ENCODE data around the gene IFT80. TPM values are rescaled to one million over a fixed set of nuclear protein-coding genes. Genes with fewer than 3 reads are reported as not detected.
A peak's percentile ranks its signal among the peaks of the same experiment; 100 is the strongest.

IFT80 gene
- total and polyA plus RNA-seq, 7 experiments from 2014 or later: 6.3 to 36.2 (median 21.5) TPM

- H3K4me3 ChIP-seq (ENCODE audit: low read length): no peak overlapping the region
- Mint-ChIP-seq H3K27me3 (no peaks in the 10 kb centered on the region), H3K9me3 (no peaks in the 10 kb centered on the region), H3K4me3 (no peak overlapping the region), H3K4me1 (peaks cover 2 to 54% (median 9%) of the 10 kb centered on the region in 7 donors), H3K27ac (peak overlapping the region in 1 of 9 donors; percentile 64), H3K36me3 (peaks cover 4 to 31% (median 13%) of the 10 kb centered on the region in 5 donors)
- ChIA-PET CTCF (no interaction called here), POLR2A (interaction anchor here (1.0 kb wide), 1 partner anchor 31 kb away, joined by 3 read pairs; no protein-coding TSS in a partner anchor)
- no peak overlapping the region for H3K27ac ChIP-seq (ENCODE audit: low read depth, low read length)
- H3K36me3 ChIP-seq (ENCODE audit: control insufficient read depth in 2 of 3, insufficient read depth in 3 of 3, low read length in 3 of 3): peaks cover 3 to 28% (median 4%) of the 10 kb centered on the region in 3 experiments
- H3K9me3 ChIP-seq (ENCODE audit: control insufficient read depth in 2 of 3, low read length in 3 of 3): no peaks in the 10 kb centered on the region
- no peaks in the 10 kb centered on the region for H3K4me1 ChIP-seq (ENCODE audit: control insufficient read depth in 2 of 2, insufficient read depth in 2 of 2, low read length in 2 of 2)
- no peak for DNase-seq
- no peak for ATAC-seq
- no peaks in the 10 kb centered on the region for H3K27me3 ChIP-seq (ENCODE audit: control insufficient read depth in 2 of 2, insufficient read depth in 2 of 2, low read length in 2 of 2)
- intact Hi-C loops (cut with micrococcal nuclease): loop anchor here in 1 of 2 donors (2.0 kb wide), 1 partner anchor 13 kb away; no protein-coding TSS in a partner anchor
Measured at GRCh38 chr3:160417311-160417710, 18.3 kb upstream of the IFT80 start.

- H3K36me3 Mint-ChIP-seq: peaks cover 3 to 19% (median 13%) of the 10 kb centered on the region in 5 donors
- peak overlapping the region in 1 of 9 donors; percentile 33 for H3K27ac Mint-ChIP-seq
- peaks cover 3 to 18% (median 4%) of the 10 kb centered on the region in 3 experiments for H3K36me3 ChIP-seq (ENCODE audit: control insufficient read depth in 2 of 3, insufficient read depth in 3 of 3, low read length in 3 of 3)
Measured at GRCh38 chr3:160413613-160414248, 14.7 kb upstream of the IFT80 start.

GRCh38 chr3:160412477-160412876 is 13.5 kb upstream of the IFT80 start:
- Histone ChIP-seq H3K4me3 (ENCODE audit: low read length) (no peak overlapping the region), H3K36me3 (ENCODE audit: control insufficient read depth in 2 of 3, insufficient read depth in 3 of 3, low read length in 3 of 3) (peaks cover 2 to 13% (median 3%) of the 10 kb centered on the region in 3 experiments), H3K27ac (ENCODE audit: low read depth, low read length) (no peak overlapping the region), H3K4me1 (ENCODE audit: control insufficient read depth in 2 of 2, insufficient read depth in 2 of 2, low read length in 2 of 2) (no peaks in the 10 kb centered on the region), H3K9me3 (ENCODE audit: control insufficient read depth in 2 of 3, low read length in 3 of 3) (no peaks in the 10 kb centered on the region), H3K27me3 (ENCODE audit: control insufficient read depth in 2 of 2, insufficient read depth in 2 of 2, low read length in 2 of 2) (no peaks in the 10 kb centered on the region)
- Mint-ChIP-seq H3K27ac (peak overlapping the region in 1 of 9 donors; percentile 42), H3K9me3 (no peaks in the 10 kb centered on the region), H3K4me1 (peaks cover 2 to 50% (median 12%) of the 10 kb centered on the region in 7 donors), H3K4me3 (no peak overlapping the region), H3K27me3 (no peaks in the 10 kb centered on the region), H3K36me3 (peaks cover 6 to 18% (median 13%) of the 10 kb centered on the region in 5 donors)
- DNase-seq (no peak), ATAC-seq (no peak)
- POLR2A ChIA-PET: interaction anchor here (1.3 kb wide), 1 partner anchor 13 kb away, joined by 3 read pairs; the partner anchor contains the start of gene SMC4
- CTCF ChIA-PET: interaction anchor here (0.7 to 2.4 kb wide), 6 partner anchors 110 to 584 kb away, joined by 3 to 9 read pairs (median 3); partner anchors contain the start of gene IL12A
- intact Hi-C loops (cut with micrococcal nuclease): loop anchor here (2.0 to 5.0 kb wide), 5 partner anchors 70 to 424 kb away; partner anchors contain the start of genes C3orf80 (in 1 of the 2) and IL12A (in 1 of the 2)

More at GRCh38 chr3:160413613-160414248, 14.7 kb upstream of the IFT80 start:
- intact Hi-C loops (cut with micrococcal nuclease): loop anchor here (1.0 to 5.0 kb wide), 12 partner anchors 8 to 1568 kb away; partner anchors contain the start of genes IL12A (in 2 of the 2), C3orf80 (in 1 of the 2), IFT80 (in 1 of the 2) and SMC4 (in 1 of the 2)
- POLR2A ChIA-PET: interaction anchor here (0.6 to 1.3 kb wide), 3 partner anchors 14 to 161 kb away, joined by 3 to 4 read pairs (median 3); partner anchors contain the start of gene SMC4
- CTCF ChIA-PET: interaction anchor here (0.6 to 2.4 kb wide), 14 partner anchors 19 to 427 kb away, joined by 3 to 10 read pairs (median 4); partner anchors contain the start of genes IL12A and TRIM59
- no peaks in the 10 kb centered on the region for H3K9me3 ChIP-seq (ENCODE audit: control insufficient read depth in 2 of 3, low read length in 3 of 3)
- peak; percentile 41 to 75 (median 60) for DNase-seq
- H3K4me1 ChIP-seq (ENCODE audit: control insufficient read depth in 2 of 2, insufficient read depth in 2 of 2, low read length in 2 of 2): no peaks in the 10 kb centered on the region
- H3K27ac ChIP-seq (ENCODE audit: low read depth, low read length): no peak overlapping the region
- H3K27me3 ChIP-seq (ENCODE audit: control insufficient read depth in 2 of 2, insufficient read depth in 2 of 2, low read length in 2 of 2): no peaks in the 10 kb centered on the region
- ATAC-seq: peak; percentile 94
- H3K4me3 ChIP-seq (ENCODE audit: low read length): no peak overlapping the region
- H3K9me3 Mint-ChIP-seq: no peaks in the 10 kb centered on the region
- H3K27me3 Mint-ChIP-seq: no peaks in the 10 kb centered on the region
- peaks cover 2 to 48% (median 9%) of the 10 kb centered on the region in 7 donors for H3K4me1 Mint-ChIP-seq
- no peak overlapping the region for H3K4me3 Mint-ChIP-seq

GRCh38 chr3:160409812-160410610 is 11.0 kb upstream of the IFT80 start:
- ChIA-PET CTCF (interaction anchor here (1.1 kb wide), 1 partner anchor 45 kb away, joined by 3 read pairs; no protein-coding TSS in a partner anchor), POLR2A (interaction anchor here (0.6 kb wide), 1 partner anchor 505 kb away, joined by 10 read pairs; no protein-coding TSS in a partner anchor)
- H3K36me3 Mint-ChIP-seq: peaks cover 0 to 11% (median 4%) of the 10 kb centered on the region in 5 donors
- DNase-seq (no peak), ATAC-seq (no peak)
- H3K4me3 Mint-ChIP-seq: no peak overlapping the region
- Histone ChIP-seq H3K27me3 (ENCODE audit: control insufficient read depth in 2 of 2, insufficient read depth in 2 of 2, low read length in 2 of 2) (no peaks in the 10 kb centered on the region), H3K4me3 (ENCODE audit: low read length) (no peak overlapping the region), H3K9me3 (ENCODE audit: control insufficient read depth in 2 of 3, low read length in 3 of 3) (no peaks in the 10 kb centered on the region), H3K4me1 (ENCODE audit: control insufficient read depth in 2 of 2, insufficient read depth in 2 of 2, low read length in 2 of 2) (no peaks in the 10 kb centered on the region), H3K27ac (ENCODE audit: low read depth, low read length) (no peak overlapping the region), H3K36me3 (ENCODE audit: control insufficient read depth in 2 of 3, insufficient read depth in 3 of 3, low read length in 3 of 3) (peaks cover 0 to 1% (median 0%) of the 10 kb centered on the region in 3 experiments)
- peaks cover 0 to 1% (median 0%) of the 10 kb centered on the region in 11 donors for H3K9me3 Mint-ChIP-seq
- no peaks in the 10 kb centered on the region for H3K27me3 Mint-ChIP-seq
- peak overlapping the region in 1 of 9 donors; percentile 22 for H3K27ac Mint-ChIP-seq
- intact Hi-C loops (cut with micrococcal nuclease): loop anchor here in 1 of 2 donors (5.0 kb wide), 2 partner anchors 77 to 183 kb away; partner anchors contain the start of gene C3orf80
- H3K4me1 Mint-ChIP-seq: peaks cover 0 to 47% (median 0%) of the 10 kb centered on the region in 7 donors

GRCh38 chr3:160403796-160404470 is 4.9 kb upstream of the IFT80 start:
- Mint-ChIP-seq H3K9me3 (peaks cover 0 to 11% (median 0%) of the 10 kb centered on the region in 11 donors), H3K4me1 (peaks cover 17 to 58% (median 42%) of the 10 kb centered on the region in 7 donors), H3K36me3 (peaks cover 4 to 33% (median 10%) of the 10 kb centered on the region in 5 donors), H3K27me3 (peaks cover 5 to 19% (median 9%) of the 10 kb centered on the region in 5 donors), H3K4me3 (peak overlapping the region in 8 of 10 donors; percentile 25 to 96 (median 60)), H3K27ac (peak overlapping the region in 5 of 9 donors; percentile 0 to 87 (median 22))
- ATAC-seq (no peak), DNase-seq (no peak)
- intact Hi-C loops (cut with micrococcal nuclease): no loop called here
- H3K4me3 ChIP-seq (ENCODE audit: low read length): peak overlapping the region; percentile 30
- no peak overlapping the region for H3K27ac ChIP-seq (ENCODE audit: low read depth, low read length)
- H3K36me3 ChIP-seq (ENCODE audit: control insufficient read depth in 2 of 3, insufficient read depth in 3 of 3, low read length in 3 of 3): peaks cover 0 to 7% (median 0%) of the 10 kb centered on the region in 3 experiments
- H3K27me3 ChIP-seq (ENCODE audit: control insufficient read depth in 2 of 2, insufficient read depth in 2 of 2, low read length in 2 of 2): peaks cover 0 to 4% of the 10 kb centered on the region in 2 donors
- CTCF ChIA-PET: no interaction called here
- POLR2A ChIA-PET: interaction anchor here (1.1 kb wide), 1 partner anchor 162 kb away, joined by 3 read pairs; no protein-coding TSS in a partner anchor
- H3K9me3 ChIP-seq (ENCODE audit: control insufficient read depth in 2 of 3, low read length in 3 of 3): no peaks in the 10 kb centered on the region
- H3K4me1 ChIP-seq (ENCODE audit: control insufficient read depth in 2 of 2, insufficient read depth in 2 of 2, low read length in 2 of 2): peaks cover 4 to 12% of the 10 kb centered on the region in 2 donors
